Stimulated activated CD4-positive, alpha-beta T cell treated with anti-CD3 and anti-CD28 coated beads, Interleukin-12 subunit alpha, Interleukin-12 subunit beta, amount 100 ng/mL, for 48 hours (primary cell): ENCODE data around the gene JAG2.
A peak's percentile ranks its signal among the peaks of the same experiment; 100 is the strongest.

ENCODE experiments used
- DNase-seq, 3 donors: peaks; one replicate each; pipeline ENCODE4 v3.0.0-alpha.2; 2020; ENCODE audit warnings: low read depth in 2 of 3, low spot score in 1 of 3

Gene JAG2

GRCh38 chr14:105168496-105168978 lies at the start of gene JAG2:
JAG2 (minus strand) TSS chr14:105168776; CDS start chr14:105168420, 356 bp downstream.
- DNase-seq, result peak in 1 of 3 donors; percentile 54

- DNase-seq, result no peak
Measured at GRCh38 chr14:105217774-105218173, 49.2 kb upstream of the JAG2 start.

DNA sequence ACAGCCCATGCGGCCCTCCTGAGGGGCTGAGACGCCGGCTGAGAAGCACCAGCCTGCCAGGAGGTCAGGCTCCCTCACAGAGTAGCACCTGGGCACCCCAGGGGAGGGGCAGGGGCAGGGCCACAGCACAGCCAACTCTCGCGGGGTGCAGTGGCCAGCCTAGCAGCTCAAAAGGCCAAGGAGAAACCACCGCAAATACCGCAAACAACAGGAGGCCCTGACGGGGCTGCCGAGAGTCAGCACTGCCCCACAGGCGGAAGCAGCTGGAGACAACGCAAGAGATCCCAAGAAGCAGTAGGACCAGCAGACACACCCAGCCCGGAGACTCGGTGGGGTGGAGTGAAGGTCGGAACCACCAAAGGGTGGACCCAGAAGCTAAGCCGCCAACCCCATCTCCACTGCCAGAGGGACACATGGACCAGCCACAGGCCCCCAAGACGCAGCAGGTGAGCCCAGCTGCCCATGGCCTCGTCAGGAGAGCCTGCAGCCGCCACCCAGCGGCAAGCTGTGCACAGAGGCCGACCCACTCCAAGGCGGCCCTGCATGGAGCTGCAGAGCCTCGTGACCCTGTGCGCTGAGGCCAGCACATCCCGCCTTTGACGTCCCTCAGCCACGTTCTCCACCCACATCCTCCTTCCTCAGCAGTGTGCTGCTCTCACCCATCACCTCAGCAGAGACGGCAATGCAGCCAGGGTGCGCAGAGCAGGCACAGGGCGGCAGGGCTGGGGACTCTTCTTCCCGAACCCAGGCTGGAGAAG lies 48.1 kb upstream of the JAG2 start:
- DNase-seq, result no peak

DNA sequence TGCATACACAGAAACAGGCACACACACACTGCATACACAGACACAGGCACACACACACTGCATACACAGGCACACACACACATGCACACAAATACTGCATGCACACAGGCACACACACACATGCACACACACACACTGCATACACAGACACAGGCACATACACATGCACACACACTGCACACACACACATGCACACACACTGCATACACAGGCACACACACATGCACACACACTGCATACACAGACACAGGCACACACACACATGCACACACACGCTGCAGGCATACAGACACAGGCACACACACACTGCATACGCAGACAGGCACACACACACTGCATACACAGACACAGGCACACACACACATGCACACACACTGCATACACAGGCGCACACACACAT lies 47.0 kb upstream of the JAG2 start:
- DNase-seq, result no peak

DNA sequence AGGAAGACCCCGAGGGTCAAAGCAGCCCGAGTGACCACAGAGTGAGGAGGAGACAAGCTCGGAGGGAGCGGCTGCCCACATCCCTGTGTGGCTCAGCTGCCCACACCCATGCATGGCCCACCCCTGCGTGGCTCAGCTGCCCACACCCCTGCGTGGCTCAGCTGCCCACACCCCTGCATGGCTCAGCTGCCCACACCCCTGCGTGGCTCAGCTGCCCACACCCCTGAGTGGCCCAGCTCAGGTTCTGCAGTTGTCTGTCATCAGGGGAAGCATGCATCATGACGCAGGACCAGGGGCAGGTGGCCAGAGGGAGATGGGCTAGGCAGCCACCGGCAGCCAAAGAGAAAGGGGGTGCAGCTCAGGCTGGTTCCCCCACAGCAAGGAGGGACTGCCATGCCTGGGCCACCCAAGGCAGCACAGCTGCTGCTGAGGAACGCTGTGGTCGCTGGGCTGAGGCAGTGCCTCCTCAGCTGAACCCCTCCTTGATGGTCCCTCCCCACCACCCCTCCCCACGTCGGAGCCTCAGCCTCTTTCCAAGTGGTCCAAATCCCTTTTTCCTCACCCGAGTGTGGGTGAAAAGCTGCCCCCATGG lies 45.8 kb upstream of the JAG2 start:
- no peak for DNase-seq

DNA sequence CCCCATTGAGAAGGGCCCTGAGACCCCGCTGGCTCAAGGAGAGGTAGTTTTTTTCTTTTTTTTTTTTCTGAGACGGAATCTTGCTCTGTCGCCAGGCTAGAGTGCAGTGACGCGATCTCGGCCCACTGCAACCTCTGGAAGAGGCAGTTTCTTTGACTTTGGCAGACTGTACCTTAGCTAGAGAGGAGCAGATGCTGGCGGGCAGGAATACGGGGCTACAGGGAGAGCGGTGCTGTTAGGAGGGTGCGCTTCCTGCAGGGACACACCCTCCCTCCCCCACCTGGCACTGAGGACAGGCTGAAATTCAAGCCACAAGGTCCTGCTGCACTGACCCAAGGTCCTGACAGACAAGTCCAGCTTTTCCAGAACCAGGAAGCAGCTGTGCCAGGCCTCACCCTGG lies 44.8 kb upstream of the JAG2 start:
- DNase-seq, result no peak

DNA sequence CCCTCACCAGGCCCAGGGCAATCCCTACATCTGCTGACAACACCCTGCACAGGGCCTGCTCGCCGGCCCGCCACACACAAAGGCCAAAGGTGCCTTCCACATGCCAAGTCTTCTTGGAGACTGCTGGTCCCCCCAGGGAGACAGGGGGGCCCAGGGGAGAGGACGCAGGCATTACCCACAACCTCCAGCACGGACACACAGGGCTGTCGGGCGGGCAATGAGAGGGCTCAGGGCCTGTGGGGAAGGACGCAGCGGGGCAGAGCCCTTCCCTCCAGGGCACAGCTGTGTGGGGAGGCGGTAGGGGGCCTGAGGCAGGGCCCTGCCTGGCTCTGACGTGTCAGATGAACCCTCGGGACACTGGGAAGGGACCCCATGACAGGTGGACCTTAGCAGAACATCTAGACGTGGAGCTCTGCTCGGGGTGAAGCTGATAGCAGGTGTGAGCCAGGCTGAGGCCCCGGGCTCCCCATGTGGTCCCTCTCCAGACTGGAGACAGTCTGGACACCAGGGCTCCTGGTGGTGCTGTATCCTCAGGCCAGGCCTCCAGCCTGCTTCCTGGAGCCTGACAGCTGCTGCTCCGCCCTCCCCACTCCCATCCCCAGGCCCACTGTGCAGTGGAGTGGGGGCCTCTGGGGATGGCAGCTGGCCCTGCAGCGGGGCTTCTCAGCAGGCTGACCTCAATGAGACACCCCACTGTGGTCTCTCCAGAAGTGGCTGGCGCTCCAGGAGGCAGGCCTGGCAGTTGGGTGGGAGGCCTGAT lies 44.1 kb upstream of the JAG2 start:
- no peak for DNase-seq

DNA sequence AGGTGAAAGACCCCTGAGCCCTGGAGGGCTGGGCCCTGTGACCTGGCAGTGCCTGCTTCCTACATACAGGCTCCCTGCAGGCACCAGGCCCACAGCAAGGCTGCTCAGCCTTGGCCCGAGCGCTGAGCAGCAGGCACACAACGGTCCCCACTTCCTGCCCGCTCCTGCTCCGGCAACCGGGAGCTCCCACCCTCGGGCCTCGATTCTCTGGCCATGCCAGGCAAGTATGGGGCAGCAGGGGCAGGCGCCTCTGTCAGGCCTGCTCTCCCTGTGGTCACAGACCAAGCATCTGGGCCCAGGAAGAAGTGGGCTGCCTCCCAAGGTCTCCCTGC lies 43.1 kb upstream of the JAG2 start:
- DNase-seq, result no peak

GRCh38 chr14:105211086-105211757 lies 42.6 kb upstream of the JAG2 start:
- DNase-seq, result no peak

- no peak for DNase-seq
Measured at GRCh38 chr14:105210266-105211025, 41.9 kb upstream of the JAG2 start.

- DNase-seq, result no peak
Measured at GRCh38 chr14:105209646-105210045, 41.1 kb upstream of the JAG2 start.

GRCh38 chr14:105209091-105209490 lies 40.5 kb upstream of the JAG2 start:
- no peak for DNase-seq

GRCh38 chr14:105208738-105209075 lies 40.1 kb upstream of the JAG2 start:
- no peak for DNase-seq

DNA sequence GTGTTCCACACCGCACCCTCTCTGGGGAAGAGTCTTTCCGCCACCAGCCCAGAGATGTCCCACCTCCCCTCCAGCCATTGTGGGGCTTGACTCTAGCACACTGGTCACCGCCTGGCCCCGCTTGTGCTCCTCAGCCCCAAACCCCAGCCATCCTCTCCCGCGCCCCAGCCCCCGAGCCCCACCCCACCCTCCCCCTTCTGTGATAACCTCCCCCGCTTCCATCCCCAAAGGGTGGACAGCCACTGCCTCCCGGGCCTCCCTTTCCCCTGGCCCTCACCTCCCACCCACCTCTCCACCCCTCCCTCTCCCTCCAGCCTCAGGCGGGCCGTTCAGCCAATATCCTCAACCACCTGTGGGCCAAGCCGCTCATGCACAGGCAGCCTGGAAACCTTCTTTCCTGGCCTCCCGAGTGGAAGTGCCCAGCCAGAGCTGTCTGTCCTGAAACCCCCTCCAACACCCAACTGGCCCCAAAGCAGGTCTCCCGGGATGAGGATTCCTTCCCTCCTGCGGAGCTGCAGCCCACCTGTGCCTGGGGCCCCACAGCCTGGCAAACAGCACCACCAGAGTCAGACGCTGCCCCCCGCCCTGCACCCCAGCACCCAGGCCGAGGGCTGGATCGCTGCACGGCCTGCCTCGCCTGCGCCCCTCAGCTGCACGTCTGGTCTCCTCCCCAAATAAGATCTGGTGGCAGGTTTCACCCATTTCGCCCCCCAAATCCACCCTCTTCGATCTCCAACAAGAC lies 39.6 kb upstream of the JAG2 start:
- no peak for DNase-seq

- DNase-seq, result no peak
Measured at GRCh38 chr14:105207460-105207901, 38.9 kb upstream of the JAG2 start.

GRCh38 chr14:105206873-105207272 lies 38.3 kb upstream of the JAG2 start:
- DNase-seq, result no peak

DNA sequence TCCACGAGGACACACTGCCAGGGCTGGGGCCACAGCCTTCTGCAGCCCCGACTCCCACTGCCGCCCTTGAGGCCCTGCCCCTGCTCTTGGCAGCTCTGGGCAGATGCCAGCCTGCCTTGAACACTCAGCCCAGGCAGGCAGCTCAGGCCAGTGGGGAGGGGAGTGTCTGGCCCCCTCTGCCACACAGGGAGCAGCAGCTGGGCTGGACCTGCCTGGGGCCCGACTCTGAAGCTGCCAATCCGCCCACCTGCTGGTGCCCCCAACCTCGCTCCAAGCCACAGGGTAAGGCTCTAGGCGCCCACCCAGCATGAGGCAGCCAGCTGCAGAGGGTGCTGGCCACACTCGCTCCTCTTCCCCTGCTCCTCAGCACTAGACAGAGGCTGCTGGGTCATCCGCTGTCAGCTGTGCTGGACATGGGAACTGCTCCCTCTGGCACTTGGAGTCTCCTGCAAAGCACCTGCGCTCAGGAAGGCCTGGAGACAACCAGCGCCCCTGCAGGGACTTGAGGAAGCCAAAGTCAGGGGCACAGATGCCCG lies 37.2 kb upstream of the JAG2 start:
- DNase-seq, result no peak

DNA sequence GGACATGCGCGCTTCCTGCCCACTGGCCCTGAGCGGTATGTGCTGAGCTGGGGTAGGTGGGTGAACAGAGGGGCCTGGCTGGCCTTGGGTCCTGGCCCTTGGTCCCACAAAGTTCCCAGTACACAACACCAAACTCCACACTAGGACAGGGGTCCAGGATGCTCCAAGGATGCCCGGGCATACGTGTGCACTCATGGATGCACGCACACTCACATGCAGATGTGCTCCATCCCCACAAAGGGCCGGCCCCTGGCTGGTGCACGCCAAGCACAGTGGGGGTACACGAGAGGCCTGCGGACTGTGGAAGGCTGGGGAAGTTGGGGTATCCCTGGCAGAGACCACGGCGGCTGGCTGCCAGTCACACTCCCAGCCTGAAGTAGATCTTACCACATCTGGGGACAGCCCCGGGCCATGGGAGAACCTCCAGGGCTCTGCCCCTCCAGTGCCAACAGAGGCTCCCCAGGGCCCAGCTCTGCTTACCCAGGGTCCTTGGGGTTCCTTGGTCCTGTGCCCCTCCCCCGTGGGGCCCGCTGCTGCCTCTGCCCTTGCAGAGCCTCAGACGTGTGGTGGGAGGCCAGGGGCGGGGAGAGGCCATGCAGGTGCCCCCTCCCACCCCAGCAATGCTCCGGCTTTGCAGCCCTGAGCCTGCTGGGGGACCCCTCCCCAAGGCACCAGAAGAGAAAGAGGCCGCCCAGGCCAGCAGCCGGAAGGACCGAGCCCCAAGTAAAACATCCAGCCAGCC lies 36.5 kb upstream of the JAG2 start:
- no peak for DNase-seq

DNA sequence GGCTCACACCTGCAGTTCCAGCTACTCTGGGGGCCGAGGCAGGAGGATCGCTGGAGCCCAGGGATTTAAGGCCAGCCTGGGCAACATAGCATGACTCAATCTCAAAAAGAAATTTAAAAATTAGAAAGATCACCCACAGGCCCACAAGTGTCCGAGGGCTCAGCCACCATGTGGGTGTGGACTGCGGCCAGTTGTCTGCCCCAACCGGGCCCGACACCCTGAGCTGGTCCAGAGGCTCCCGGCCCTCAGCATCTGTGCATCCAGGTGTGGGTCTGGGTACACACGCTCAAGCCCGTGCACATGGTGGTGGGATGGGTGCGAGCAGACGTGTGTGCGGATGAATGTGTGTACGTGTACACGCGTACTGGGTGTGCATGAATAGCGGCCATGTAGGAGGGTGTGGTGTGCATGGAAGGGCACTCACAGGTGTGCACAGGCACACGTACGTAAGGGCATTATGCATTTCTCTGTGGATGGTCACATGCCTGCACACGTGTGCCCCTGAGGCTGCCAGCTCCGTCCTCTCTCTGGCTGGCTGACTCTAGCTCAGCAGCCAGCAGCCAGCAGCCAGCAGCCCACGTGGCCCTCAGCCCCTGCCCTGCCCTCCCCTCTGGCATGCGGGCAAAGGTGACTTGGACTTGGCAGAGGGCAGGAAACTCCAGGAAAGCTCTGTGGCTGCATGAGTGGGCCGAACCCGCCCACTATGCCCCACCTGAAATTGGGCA lies 35.8 kb upstream of the JAG2 start:
- DNase-seq, result no peak
